Measurements from ENCODE around the gene TAC4. TPM values are rescaled to one million over a fixed set of nuclear protein-coding genes. Genes with fewer than 3 reads are reported as not detected.

The TAC4 gene
- total and polyA plus RNA-seq, 8 donors: 0.54 to 1.1 (median 0.70) TPM; not detected in 2

DNA sequence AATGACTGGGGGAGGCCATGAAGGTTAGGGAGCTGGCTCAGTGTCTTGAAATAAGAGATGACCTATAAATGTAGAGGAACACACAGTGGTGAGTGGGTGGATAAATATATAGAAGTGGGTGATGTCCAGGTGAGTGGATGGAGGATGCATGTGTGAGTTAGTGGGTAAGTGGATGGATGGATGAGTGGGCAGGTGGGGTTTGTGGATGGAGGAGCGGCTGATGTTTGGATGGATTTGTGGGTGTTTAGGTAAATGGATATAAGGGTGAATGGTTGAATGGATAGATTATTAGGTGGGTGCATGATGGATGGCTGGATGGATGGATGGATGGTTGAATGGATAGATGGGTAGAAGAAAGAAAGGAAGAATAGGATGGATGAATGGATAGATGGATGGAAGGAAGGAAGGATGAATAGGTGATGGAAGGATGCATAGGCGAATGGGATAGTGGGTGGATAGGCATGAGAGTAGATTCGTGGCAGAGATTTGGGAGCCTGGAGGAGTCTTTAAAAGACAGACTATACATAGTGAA, 19.1 kb upstream of the TAC4 start:
- Histone ChIP-seq H3K27me3 (peaks cover 0 to 16% of the 10 kb centered on the region in 2 donors), H3K36me3 (no peaks in the 10 kb centered on the region), H3K4me1 (no peaks in the 10 kb centered on the region), H3K27ac (no peak overlapping the region), H3K9me3 (no peaks in the 10 kb centered on the region), H3K4me3 (no peak overlapping the region)
- intact Hi-C loops (cut with DNase I): no loop called here
- DNase-seq: no peak
- no peak for TF ChIP-seq CTCF (IDR thresholded peaks at IDR 0.05)
- ATAC-seq: no peak

DNA sequence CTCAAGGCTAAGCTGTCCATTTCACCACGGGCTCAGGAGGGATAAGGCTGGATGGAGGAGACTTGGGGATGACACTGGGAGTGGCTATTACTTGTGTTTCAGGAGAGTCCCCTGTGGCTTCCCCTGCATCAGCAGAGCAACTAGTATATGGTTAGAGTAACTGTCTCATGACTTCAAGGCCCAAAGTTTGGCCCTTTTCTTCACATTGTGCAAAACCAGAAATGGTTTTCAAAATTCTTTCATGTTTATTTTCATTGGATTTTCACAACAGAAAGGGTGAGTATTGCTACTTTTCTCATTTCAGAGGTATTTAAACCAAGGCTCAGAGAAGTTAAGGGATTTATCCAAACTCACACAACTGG, 18.1 kb upstream of the TAC4 start:
- intact Hi-C loops (cut with DNase I): no loop called here
- peaks cover 0 to 3% of the 10 kb centered on the region in 2 donors for H3K4me1 ChIP-seq
- no peak for ATAC-seq
- H3K4me3 ChIP-seq: no peak overlapping the region
- no peak for TF ChIP-seq CTCF (IDR thresholded peaks at IDR 0.05)
- no peaks in the 10 kb centered on the region for H3K9me3 ChIP-seq
- H3K27me3 ChIP-seq: peaks cover 0 to 24% of the 10 kb centered on the region in 2 donors
- no peak for DNase-seq
- H3K36me3 ChIP-seq: no peaks in the 10 kb centered on the region
- H3K27ac ChIP-seq: no peak overlapping the region

GRCh38 chr17:49862781-49863331, 15.0 kb upstream of the TAC4 start:
- Histone ChIP-seq H3K4me3 (no peak overlapping the region), H3K36me3 (no peaks in the 10 kb centered on the region), H3K27ac (no peak overlapping the region), H3K9me3 (no peaks in the 10 kb centered on the region), H3K27me3 (peaks cover 0 to 24% of the 10 kb centered on the region in 2 donors), H3K4me1 (peaks cover 0 to 3% of the 10 kb centered on the region in 2 donors)
- no peak for TF ChIP-seq CTCF (IDR thresholded peaks at IDR 0.05)
- intact Hi-C loops (cut with DNase I): loop anchor here in 1 of 2 donors (5.0 kb wide), 1 partner anchor 134 kb away; the partner anchor contains the start of gene DLX3
- ATAC-seq (peak; percentile 27), DNase-seq (no peak)

- peak; percentile 70 to 75 for TF ChIP-seq CTCF (IDR thresholded peaks at IDR 0.05)
- H3K4me1 ChIP-seq: peaks cover 0 to 3% of the 10 kb centered on the region in 2 donors
- H3K9me3 ChIP-seq: no peaks in the 10 kb centered on the region
- H3K27ac ChIP-seq: no peak overlapping the region
- peak; percentile 75 for ATAC-seq
- DNase-seq: peak in 1 of 4 donors; percentile 51
- intact Hi-C loops (cut with DNase I): loop anchor here in 1 of 2 donors (5.0 kb wide), 1 partner anchor 136 kb away; the partner anchor contains the start of gene DLX3
- peaks cover 0 to 24% of the 10 kb centered on the region in 2 donors for H3K27me3 ChIP-seq
- no peak overlapping the region for H3K4me3 ChIP-seq
- H3K36me3 ChIP-seq: no peaks in the 10 kb centered on the region
These were observed 13.4 kb upstream of the TAC4 start for GRCh38 chr17:49861150-49861884.

All from left lung (tissue), 10 donors.